ENCODE measurements around the gene SLC6A11. TPM values are rescaled to one million over a fixed set of nuclear protein-coding genes. Genes with fewer than 3 reads are reported as not detected.

Gene SLC6A11
- total RNA-seq, 4 donors from 2014 or later, result not detected

DNA sequence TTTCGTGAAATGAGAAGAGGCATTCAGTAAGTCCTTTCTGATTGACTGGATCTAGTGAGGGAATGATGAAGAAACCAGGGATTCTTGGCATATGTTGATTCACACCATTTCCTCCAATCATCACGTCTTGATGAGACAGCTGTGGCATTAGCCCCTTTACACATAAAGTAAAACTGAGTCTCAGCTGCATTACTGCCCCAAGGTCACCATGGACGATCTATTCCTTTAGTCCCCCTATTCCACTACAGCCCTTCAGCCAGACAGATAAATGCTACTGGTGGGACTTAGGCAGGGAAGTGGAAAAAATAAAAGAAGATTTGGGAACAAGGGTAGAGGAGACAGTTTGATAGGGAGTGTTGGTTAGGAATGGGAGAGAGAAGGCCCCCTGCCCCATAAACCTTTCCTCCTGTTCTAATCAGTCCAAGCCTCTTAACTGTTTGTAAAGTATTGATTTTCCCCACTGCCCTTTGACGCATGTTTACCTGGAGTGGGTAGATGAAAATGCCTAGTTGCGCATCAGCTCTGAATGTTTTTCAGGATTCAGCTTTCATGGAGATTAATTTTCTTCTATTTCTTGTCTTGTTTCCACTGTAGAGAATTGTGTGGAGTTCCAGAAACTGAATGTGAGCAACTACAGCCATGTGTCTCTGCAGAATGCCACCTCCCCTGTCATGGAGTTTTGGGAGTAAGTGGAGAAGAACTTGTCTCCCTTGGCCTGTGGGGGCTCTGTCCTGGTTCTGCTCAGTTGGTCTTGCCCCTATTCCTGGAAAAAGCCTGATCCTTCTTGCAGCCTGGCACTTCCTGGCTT is 6.9 kb downstream of the SLC6A11 start:
- 79 to 81% methylated on average over 5 of the region's 5 CpGs for WGBS, 2 donors
- no peak overlapping the region for H3K4me3 ChIP-seq (replicated peaks in 1 of 3)
- H3K27ac ChIP-seq, result no peak overlapping the region
- intact Hi-C loops (cut with DNase I), result no loop called here
- no peaks in the 10 kb centered on the region for H3K9me3 ChIP-seq
- no peaks in the 10 kb centered on the region for H3K27me3 ChIP-seq
- no peak for TF ChIP-seq POLR2A (IDR thresholded peaks at IDR 0.05)
- TF ChIP-seq, protein P1, sequence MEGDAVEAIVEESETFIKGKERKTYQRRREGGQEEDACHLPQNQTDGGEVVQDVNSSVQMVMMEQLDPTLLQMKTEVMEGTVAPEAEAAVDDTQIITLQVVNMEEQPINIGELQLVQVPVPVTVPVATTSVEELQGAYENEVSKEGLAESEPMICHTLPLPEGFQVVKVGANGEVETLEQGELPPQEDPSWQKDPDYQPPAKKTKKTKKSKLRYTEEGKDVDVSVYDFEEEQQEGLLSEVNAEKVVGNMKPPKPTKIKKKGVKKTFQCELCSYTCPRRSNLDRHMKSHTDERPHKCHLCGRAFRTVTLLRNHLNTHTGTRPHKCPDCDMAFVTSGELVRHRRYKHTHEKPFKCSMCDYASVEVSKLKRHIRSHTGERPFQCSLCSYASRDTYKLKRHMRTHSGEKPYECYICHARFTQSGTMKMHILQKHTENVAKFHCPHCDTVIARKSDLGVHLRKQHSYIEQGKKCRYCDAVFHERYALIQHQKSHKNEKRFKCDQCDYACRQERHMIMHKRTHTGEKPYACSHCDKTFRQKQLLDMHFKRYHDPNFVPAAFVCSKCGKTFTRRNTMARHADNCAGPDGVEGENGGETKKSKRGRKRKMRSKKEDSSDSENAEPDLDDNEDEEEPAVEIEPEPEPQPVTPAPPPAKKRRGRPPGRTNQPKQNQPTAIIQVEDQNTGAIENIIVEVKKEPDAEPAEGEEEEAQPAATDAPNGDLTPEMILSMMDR (IDR thresholded peaks at IDR 0.05), result no peak
- no peak for DNase-seq
- H3K36me3 ChIP-seq, result no peaks in the 10 kb centered on the region
- no peaks in the 10 kb centered on the region for H3K4me1 ChIP-seq

GRCh38 chr3:10823516-10823818 is 7.4 kb downstream of the SLC6A11 start:
- intact Hi-C loops (cut with DNase I), result no loop called here
- no peak for DNase-seq
- WGBS, 2 donors, result 79 to 85% methylated on average over 2 of the region's 2 CpGs
- no peaks in the 10 kb centered on the region for H3K9me3 ChIP-seq
- no peak overlapping the region for H3K4me3 ChIP-seq (replicated peaks in 1 of 3)
- H3K4me1 ChIP-seq, result no peaks in the 10 kb centered on the region
- no peak overlapping the region for H3K27ac ChIP-seq
- no peaks in the 10 kb centered on the region for H3K36me3 ChIP-seq
- H3K27me3 ChIP-seq, result no peaks in the 10 kb centered on the region
- TF ChIP-seq, protein P1 (IDR thresholded peaks at IDR 0.05), result no peak

GRCh38 chr3:10824468-10824867 is 8.4 kb downstream of the SLC6A11 start:
- 94 to 100% methylated on average over 1 of the region's 1 CpG for WGBS, 2 donors
- H3K36me3 ChIP-seq, result no peaks in the 10 kb centered on the region
- no peak for TF ChIP-seq POLR2A (IDR thresholded peaks at IDR 0.05)
- TF ChIP-seq, protein P1 (IDR thresholded peaks at IDR 0.05), result no peak
- no peak overlapping the region for H3K27ac ChIP-seq
- H3K9me3 ChIP-seq, result no peaks in the 10 kb centered on the region
- intact Hi-C loops (cut with DNase I), result no loop called here
- H3K27me3 ChIP-seq, result no peaks in the 10 kb centered on the region
- no peaks in the 10 kb centered on the region for H3K4me1 ChIP-seq
- no peak for DNase-seq
- H3K4me3 ChIP-seq (replicated peaks in 1 of 3), result no peak overlapping the region

- no peak for TF ChIP-seq POLR2A (IDR thresholded peaks at IDR 0.05)
- TF ChIP-seq, protein P1 (IDR thresholded peaks at IDR 0.05), result no peak
- Histone ChIP-seq H3K4me1 (no peaks in the 10 kb centered on the region), H3K9me3 (no peaks in the 10 kb centered on the region), H3K36me3 (no peaks in the 10 kb centered on the region), H3K4me3 (replicated peaks in 1 of 3) (no peak overlapping the region), H3K27me3 (no peaks in the 10 kb centered on the region), H3K27ac (no peak overlapping the region)
- DNase-seq, result no peak
- intact Hi-C loops (cut with DNase I), result no loop called here
- 56 to 76% methylated on average over 3 of the region's 3 CpGs for WGBS, 2 donors
Measured at GRCh38 chr3:10833855-10834414, 17.9 kb downstream of the SLC6A11 start.

- DNase-seq, result no peak
- H3K4me1 ChIP-seq, result no peaks in the 10 kb centered on the region
- no peaks in the 10 kb centered on the region for H3K27me3 ChIP-seq
- no peak for TF ChIP-seq POLR2A (IDR thresholded peaks at IDR 0.05)
- TF ChIP-seq, protein P1 (IDR thresholded peaks at IDR 0.05), result no peak
- H3K4me3 ChIP-seq (replicated peaks in 1 of 3), result no peak overlapping the region
- H3K9me3 ChIP-seq, result no peaks in the 10 kb centered on the region
- WGBS, 2 donors, result 75 to 78% methylated on average over 10 of the region's 10 CpGs
- H3K36me3 ChIP-seq, result no peaks in the 10 kb centered on the region
- H3K27ac ChIP-seq, result no peak overlapping the region
- intact Hi-C loops (cut with DNase I), result no loop called here
Measured at GRCh38 chr3:10834951-10835350, 18.9 kb downstream of the SLC6A11 start.
